ENCODE results near the gene ZNF785. TPM values are rescaled to one million over a fixed set of nuclear protein-coding genes. Genes with fewer than 3 reads are reported as not detected.

The ZNF785 gene
- polyA plus RNA-seq, 1 donor (not counting 4 experiments of a cell fraction or from before 2014, with no cell fraction given): 3.4 TPM

- Histone ChIP-seq H3K27me3 (ENCODE audit: control insufficient read depth, extremely low read depth, insufficient read depth, low read length) (no peaks in the 10 kb centered on the region), H3K9me3 (ENCODE audit: control insufficient read depth, low read depth, low read length) (no peaks in the 10 kb centered on the region), H3K4me1 (ENCODE audit: control insufficient read depth, extremely low read depth, insufficient read depth, low read length) (peaks cover 11% of the 10 kb centered on the region), H3K9ac (ENCODE audit: control insufficient read depth, extremely low read depth, insufficient read depth, low read length) (no peak overlapping the region), H3K27ac (ENCODE audit: control insufficient read depth, insufficient read depth, low read length) (no peak overlapping the region), H3K9me1 (ENCODE audit: control insufficient read depth, extremely low read depth, insufficient read depth, low read length) (no peaks in the 10 kb centered on the region), H2AFZ (ENCODE audit: control insufficient read depth, low read length) (no peak overlapping the region), H3K79me2 (ENCODE audit: control insufficient read depth, insufficient read depth, low read length) (peaks cover 7% of the 10 kb centered on the region), H3K4me2 (ENCODE audit: control insufficient read depth, extremely low read depth, insufficient read depth, low read depth, low read length) (no peak overlapping the region), H3K36me3 (ENCODE audit: control insufficient read depth in 2 of 2, extremely low read depth in 1 of 2, insufficient read depth in 2 of 2, low read length in 2 of 2) (no peaks in the 10 kb centered on the region), H4K20me1 (ENCODE audit: control insufficient read depth, extremely low read depth, insufficient read depth, low read length) (no peaks in the 10 kb centered on the region), H3K4me3 (ENCODE audit: control insufficient read depth in 2 of 3, extremely low read depth in 1 of 3, insufficient read depth in 2 of 3, low read depth in 1 of 3, low read length in 3 of 3) (no peak overlapping the region)
- TF ChIP-seq EZH2 (IDR thresholded peaks at IDR 0.05; ENCODE audit: low read length) (no peak), CTCF (optimal IDR thresholded peaks at IDR 0.05 in 1 of 3, IDR thresholded peaks at IDR 0.05 in 1 of 3, conservative IDR thresholded peaks at IDR 0.05 in 1 of 3; ENCODE audit: extremely low read depth in 1 of 3, insufficient read depth in 2 of 3, low read length in 3 of 3) (no peak)
- DNase-seq (ENCODE audit: low read depth, low spot score) (no peak), FAIRE-seq (no peak)
- dilution Hi-C loops (cut with MboI; ENCODE audit: extremely low pct_ligation_motif_present, low sequenced_read_pairs): no loop called here
Observed at GRCh38 chr16:30562021-30562420, 23.5 kb downstream of the ZNF785 start.

DNA sequence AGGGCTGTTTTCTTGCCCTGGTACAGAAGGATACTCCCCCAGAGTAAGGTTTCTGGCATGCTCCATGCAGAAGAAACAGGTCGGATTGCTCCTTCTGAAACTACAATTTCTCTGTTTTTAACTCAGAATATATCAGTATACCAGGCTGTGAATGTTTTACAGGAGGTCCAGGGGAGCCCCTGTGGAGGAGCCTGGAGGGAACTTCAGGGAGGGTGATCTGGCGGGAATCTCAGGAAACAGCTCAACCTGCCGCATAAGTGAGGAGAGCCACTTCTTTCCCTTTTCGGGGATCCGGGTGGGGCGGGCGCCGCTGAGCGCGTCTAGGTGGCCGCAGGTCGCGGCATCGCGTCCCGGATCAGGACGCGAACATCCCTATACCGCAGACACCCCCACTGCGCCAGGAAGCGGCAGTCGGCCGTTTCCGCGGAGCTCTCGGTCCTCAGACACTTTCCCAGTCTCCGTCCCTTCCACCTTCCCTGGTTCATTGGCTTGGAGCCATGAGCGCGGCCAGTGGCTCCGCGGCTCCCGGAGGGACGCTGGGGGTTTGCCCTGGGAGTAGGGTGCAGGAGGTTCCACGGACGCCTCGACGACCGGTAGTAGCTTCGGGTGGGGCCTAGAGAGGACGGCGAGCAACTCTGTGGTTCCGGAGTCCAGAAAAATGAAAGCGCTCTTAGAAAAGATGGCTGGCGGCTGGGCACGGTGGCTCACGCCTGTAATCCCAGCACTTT is 24.2 kb downstream of the ZNF785 start:
- peak overlapping the region; percentile 5 to 56 (median 25) for H3K4me3 ChIP-seq (ENCODE audit: control insufficient read depth in 2 of 3, extremely low read depth in 1 of 3, insufficient read depth in 2 of 3, low read depth in 1 of 3, low read length in 3 of 3)
- peak overlapping the region; percentile 69 for H3K4me2 ChIP-seq (ENCODE audit: control insufficient read depth, extremely low read depth, insufficient read depth, low read depth, low read length)
- no peaks in the 10 kb centered on the region for H3K9me3 ChIP-seq (ENCODE audit: control insufficient read depth, low read depth, low read length)
- no peaks in the 10 kb centered on the region for H4K20me1 ChIP-seq (ENCODE audit: control insufficient read depth, extremely low read depth, insufficient read depth, low read length)
- H3K9ac ChIP-seq (ENCODE audit: control insufficient read depth, extremely low read depth, insufficient read depth, low read length): peak overlapping the region; percentile 56
- peak overlapping the region; percentile 84 for H2AFZ ChIP-seq (ENCODE audit: control insufficient read depth, low read length)
- dilution Hi-C loops (cut with MboI; ENCODE audit: extremely low pct_ligation_motif_present, low sequenced_read_pairs): no loop called here
- peaks cover 10% of the 10 kb centered on the region for H3K79me2 ChIP-seq (ENCODE audit: control insufficient read depth, insufficient read depth, low read length)
- no peak overlapping the region for H3K27ac ChIP-seq (ENCODE audit: control insufficient read depth, insufficient read depth, low read length)
- FAIRE-seq (no peak), DNase-seq (ENCODE audit: low read depth, low spot score) (no peak)
- no peaks in the 10 kb centered on the region for H3K9me1 ChIP-seq (ENCODE audit: control insufficient read depth, extremely low read depth, insufficient read depth, low read length)
- H3K4me1 ChIP-seq (ENCODE audit: control insufficient read depth, extremely low read depth, insufficient read depth, low read length): peaks cover 11% of the 10 kb centered on the region
- TF ChIP-seq EZH2 (IDR thresholded peaks at IDR 0.05; ENCODE audit: low read length): no peak
- no peak for TF ChIP-seq CTCF (optimal IDR thresholded peaks at IDR 0.05 in 1 of 3, IDR thresholded peaks at IDR 0.05 in 1 of 3, conservative IDR thresholded peaks at IDR 0.05 in 1 of 3; ENCODE audit: extremely low read depth in 1 of 3, insufficient read depth in 2 of 3, low read length in 3 of 3)
- H3K36me3 ChIP-seq (ENCODE audit: control insufficient read depth in 2 of 2, extremely low read depth in 1 of 2, insufficient read depth in 2 of 2, low read length in 2 of 2): peaks cover 0 to under 1% of the 10 kb centered on the region in 2 experiments
- no peaks in the 10 kb centered on the region for H3K27me3 ChIP-seq (ENCODE audit: control insufficient read depth, extremely low read depth, insufficient read depth, low read length)
